MCF 10A (cell line): Measurements from ENCODE around the gene TTLL6. TPM values are rescaled to one million over a fixed set of nuclear protein-coding genes. Genes with fewer than 3 reads are reported as not detected.
"Not testable (repeated sequence)": the region's sequence is repeated elsewhere in the genome, so short reads cannot be mapped to it uniquely, and the experiment has no call there.

Experiments
- BruUV-seq: library from RNA; stranded (reverse); fragments of 400-500 nt; replicated peaks from 2 replicates; lab custom pipeline; 2021; lab: Mats Ljungman, UMichigan
- CTCF ChIA-PET: fragments of 300-600 bp; sonication (Branson Sonifier 250); formaldehyde crosslinking; extraction: SDS; loops from one replicate; lab custom pipeline; 2021; ENCODE audit warnings: antibody characterized with exemption, inconsistent platforms; lab: Yijun Ruan, JAX
- POLR2A ChIA-PET: fragments of 300-600, 350-650 bp; sonication (Branson Sonifier 250); formaldehyde crosslinking; extraction: SDS; loops from one replicate; lab custom pipeline; 2020; ENCODE audit warnings: antibody characterized with exemption, inconsistent platforms; lab: Yijun Ruan, JAX
- DNase-seq: peaks from one replicate; pipeline ENCODE4 v3.0.0-alpha.2; 2018; ENCODE audit not compliant: unreplicated experiment
- H3K27ac Mint-ChIP-seq: one replicate; pipeline ENCODE4 v1.8.0; 2022; ENCODE audit warnings: mild to moderate bottlenecking, low read depth, mixed read lengths; ENCODE audit not compliant: unreplicated experiment
- H3K27me3 Mint-ChIP-seq: one replicate; pipeline ENCODE4 v1.8.0; 2022; ENCODE audit warnings: mixed read lengths; ENCODE audit not compliant: insufficient read depth, unreplicated experiment
- H3K36me3 Mint-ChIP-seq: one replicate; pipeline ENCODE4 v1.8.0; 2022; ENCODE audit warnings: mild to moderate bottlenecking, moderate library complexity, mixed read lengths; ENCODE audit not compliant: insufficient read depth, unreplicated experiment
- H3K4me1 Mint-ChIP-seq: one replicate; pipeline ENCODE4 v1.8.0; 2022; ENCODE audit warnings: mixed read lengths; ENCODE audit not compliant: insufficient read depth, unreplicated experiment
- H3K4me3 Mint-ChIP-seq: one replicate; pipeline ENCODE4 v1.8.0; 2022; ENCODE audit warnings: mild to moderate bottlenecking, moderate library complexity, mixed read lengths; ENCODE audit not compliant: unreplicated experiment
- H3K9me3 Mint-ChIP-seq: one replicate; pipeline ENCODE4 v1.8.0; 2022; ENCODE audit warnings: mixed read lengths; ENCODE audit not compliant: unreplicated experiment
- CTCF ChIP-seq: fragments of 200-600 bp; IDR thresholded peaks from one replicate; pipeline ENCODE4 v1.8.0; 2022; ENCODE audit warnings: antibody characterized with exemption, mild to moderate bottlenecking; ENCODE audit not compliant: unreplicated experiment
- intact Hi-C: fragments of 100-400 bp; cut with micrococcal nuclease; formaldehyde crosslinking; loops from 2 replicates; pipeline ENCODE4 v1.14.1; 2022
- total RNA-seq: library from RNA; stranded (reverse); gene quantifications from 2 replicates; pipeline ENCODE4 v1.2.3, GENCODE V29; 2022

Gene TTLL6
- total RNA-seq, 1 experiment from 2014 or later = not detected

- no TSS peak for BruUV-seq
- intact Hi-C loops = loop anchor here (10.0 kb wide), 1 partner anchor 486 kb away; no protein-coding TSS in a partner anchor
- CTCF ChIA-PET = interaction anchor here (0.7 to 6.7 kb wide), 6 partner anchors 19 to 138 kb away, joined by 3 to 56 read pairs (median 4); no protein-coding TSS in a partner anchor
Measured at GRCh38 chr17:48809182-48809581, 7.8 kb downstream of the TTLL6 start.

GRCh38 chr17:48804936-48805411 is 12.1 kb downstream of the TTLL6 start:
- H3K36me3 Mint-ChIP-seq = no peaks in the 10 kb centered on the region
- no peak overlapping the region for H3K27ac Mint-ChIP-seq
- H3K4me1 Mint-ChIP-seq = peaks cover 4% of the 10 kb centered on the region
- TF ChIP-seq CTCF = peak; percentile 89
- ChIA-PET POLR2A (interaction anchor here (0.7 kb wide), 1 partner anchor 103 kb away, joined by 3 read pairs; no protein-coding TSS in a partner anchor), CTCF (interaction anchor here (0.6 to 6.7 kb wide), 41 partner anchors 8 to 423 kb away, joined by 3 to 56 read pairs (median 4); partner anchors contain the start of genes ATP5MC1 and TTLL6)
- no peaks in the 10 kb centered on the region for H3K9me3 Mint-ChIP-seq
- H3K4me3 Mint-ChIP-seq = no peak overlapping the region
- no TSS peak for BruUV-seq
- intact Hi-C loops = loop anchor here (1.0 to 10.0 kb wide), 3 partner anchors 74 to 490 kb away; no protein-coding TSS in a partner anchor
- H3K27me3 Mint-ChIP-seq = peaks cover 11% of the 10 kb centered on the region
- peak; percentile 67 for DNase-seq

More at GRCh38 chr17:48809182-48809581, 7.8 kb downstream of the TTLL6 start:
- no peak for DNase-seq
- no peak for TF ChIP-seq CTCF
- no peaks in the 10 kb centered on the region for H3K27me3 Mint-ChIP-seq
- H3K4me1 Mint-ChIP-seq = no peaks in the 10 kb centered on the region
- H3K27ac Mint-ChIP-seq = no peak overlapping the region
- H3K9me3 Mint-ChIP-seq = no peaks in the 10 kb centered on the region
- POLR2A ChIA-PET = no interaction called here
- H3K4me3 Mint-ChIP-seq = no peak overlapping the region
- H3K36me3 Mint-ChIP-seq = no peaks in the 10 kb centered on the region

- Mint-ChIP-seq H3K4me3 (no peak overlapping the region), H3K27ac (no peak overlapping the region), H3K4me1 (peaks cover 4% of the 10 kb centered on the region), H3K36me3 (no peaks in the 10 kb centered on the region), H3K9me3 (no peaks in the 10 kb centered on the region), H3K27me3 (peaks cover 24% of the 10 kb centered on the region)
- intact Hi-C loops = loop anchor here (10.0 kb wide), 1 partner anchor 494 kb away; no protein-coding TSS in a partner anchor
- no TSS peak for BruUV-seq
- DNase-seq = no peak
- TF ChIP-seq CTCF = no peak
- POLR2A ChIA-PET = interaction anchor here (1.5 kb wide), 1 partner anchor 65 kb away, joined by 4 read pairs; no protein-coding TSS in a partner anchor
- CTCF ChIA-PET = interaction anchor here (0.6 to 2.0 kb wide), 2 partner anchors 79 to 348 kb away, joined by 3 to 15 read pairs; no protein-coding TSS in a partner anchor
Measured at GRCh38 chr17:48800626-48801217, 16.3 kb downstream of the TTLL6 start.

- no peak for TF ChIP-seq CTCF
- DNase-seq = no peak
- no peaks in the 10 kb centered on the region for H3K36me3 Mint-ChIP-seq
- no peak overlapping the region for H3K4me3 Mint-ChIP-seq
- H3K9me3 Mint-ChIP-seq = no peaks in the 10 kb centered on the region
- intact Hi-C loops = no loop called here
- peaks cover 4% of the 10 kb centered on the region for H3K4me1 Mint-ChIP-seq
- CTCF ChIA-PET = interaction anchor here (0.6 to 1.6 kb wide), 5 partner anchors 75 to 1025 kb away, joined by 3 to 5 read pairs (median 3); no protein-coding TSS in a partner anchor
- no TSS peak for BruUV-seq
- no peak overlapping the region for H3K27ac Mint-ChIP-seq
- peaks cover 26% of the 10 kb centered on the region for H3K27me3 Mint-ChIP-seq
- POLR2A ChIA-PET = no interaction called here
Measured at GRCh38 chr17:48799069-48799723, 17.8 kb downstream of the TTLL6 start.

- POLR2A ChIA-PET = not testable (repeated sequence)
Measured at GRCh38 chr17:48796163-48796522, 20.9 kb downstream of the TTLL6 start.

More at GRCh38 chr17:48796163-48796522, 20.9 kb downstream of the TTLL6 start:
- H3K27ac Mint-ChIP-seq, DNase-seq, H3K4me1 Mint-ChIP-seq, intact Hi-C loops, H3K4me3 Mint-ChIP-seq, H3K36me3 Mint-ChIP-seq, BruUV-seq, H3K9me3 Mint-ChIP-seq: not testable (repeated sequence)
- H3K27me3 Mint-ChIP-seq = peaks cover 43% of the 10 kb centered on the region
- CTCF ChIA-PET = interaction anchor here (1.3 kb wide), 1 partner anchor 71 kb away, joined by 8 read pairs; no protein-coding TSS in a partner anchor
